SH-SY5Y (cell line): Measurements from ENCODE around the gene GPA33.

ENCODE experiments used
- GATA2 ChIP-seq: IDR thresholded peaks from 2 replicates; pipeline ENCODE4 v1.6.1; 2011; ENCODE audit warnings: mild to moderate bottlenecking, low read depth, low read length
- GATA3 ChIP-seq: IDR thresholded peaks from 2 replicates; pipeline ENCODE4 v1.6.1; 2011; ENCODE audit warnings: low read depth, mild to moderate bottlenecking, low read length, moderate library complexity

GRCh38 chr1:167076136-167076710, 14.0 kb downstream of the GPA33 start:
- no peak for TF ChIP-seq GATA3
- TF ChIP-seq GATA2, result no peak
